Mucosa of descending colon (tissue), 3 donors: ENCODE results near the gene MYL7. TPM values are rescaled to one million over a fixed set of nuclear protein-coding genes. Genes with fewer than 3 reads are reported as not detected.
A peak's percentile ranks its signal among the peaks of the same experiment; 100 is the strongest.

Experiments
- ATAC-seq: fragments of 200-7000 bp; cut with Tn5 transposase; one replicate; pipeline ENCODE4 v1.9.1; 2020; ENCODE audit warnings: mild to moderate bottlenecking, moderate library complexity
- DNase-seq, 3 donors: peaks; one replicate each; pipeline ENCODE4 v3.0.0-alpha.2; 2020
- H3K36me3 ChIP-seq: fragments of 200-600 bp; one replicate; pipeline ENCODE4 v1.8.0; 2021; ENCODE audit warnings: low read depth, mild to moderate bottlenecking
- H3K4me1 ChIP-seq: fragments of 200-600 bp; one replicate; pipeline ENCODE4 v1.8.0; 2021; ENCODE audit warnings: low read depth, mild to moderate bottlenecking
- H3K4me3 ChIP-seq: fragments of 200-600 bp; one replicate; pipeline ENCODE4 v1.8.0; 2021; ENCODE audit warnings: mild to moderate bottlenecking
- H3K9me3 ChIP-seq: fragments of 200-600 bp; one replicate; pipeline ENCODE4 v1.8.0; 2021; ENCODE audit warnings: mild to moderate bottlenecking
- CTCF ChIP-seq: fragments of 200-600 bp; IDR thresholded peaks from one replicate; pipeline ENCODE4 v1.8.0; 2022; ENCODE audit warnings: antibody characterized with exemption, mild to moderate bottlenecking
- intact Hi-C, 2 donors: fragments of 100-400 bp; cut with DNase I in 1 of 2; cut with micrococcal nuclease in 1 of 2; formaldehyde crosslinking; loops; one replicate each; pipeline versions ENCODE4 v1.11.0 to v1.11.1; 2022; cut with DNase I, micrococcal nuclease
- total RNA-seq, 3 donors: library from RNA; stranded (reverse); fragmentation: NEBNext Ultra II Directional in 2 of 3; extraction: Animal tissue kit (Norgen Biotek cat#: 25700) in 2 of 3; gene quantifications; one replicate each; pipeline versions ENCODE4 v1.2.1 to v1.2.4, GENCODE V29; 2021 to 2023
- donor health status: DM: no; HTN: no; CAD: no; lungs with moderate emphysema.
- donor health status: DM: no; HTN: no; CAD: no.
- donor health status: DM: no; HTN: yes; CAD: no.

The MYL7 gene
- total RNA-seq, 3 donors from 2014 or later, result 2.0 TPM; not detected in 2

GRCh38 chr7:44107116-44107960, 33.8 kb downstream of the MYL7 start:
- no peak for ATAC-seq
- Histone ChIP-seq H3K36me3 (no peaks in the 10 kb centered on the region), H3K4me3 (no peak overlapping the region), H3K4me1 (no peaks in the 10 kb centered on the region), H3K9me3 (no peaks in the 10 kb centered on the region)
- no peak for TF ChIP-seq CTCF
- intact Hi-C loops, result no loop called here
- peak in 1 of 3 donors; percentile 16 for DNase-seq

GRCh38 chr7:44106311-44107065, 34.6 kb downstream of the MYL7 start:
- ATAC-seq (no peak), DNase-seq (peak in 1 of 3 donors; percentile 14)
- no peak for TF ChIP-seq CTCF
- Histone ChIP-seq H3K4me1 (no peaks in the 10 kb centered on the region), H3K36me3 (no peaks in the 10 kb centered on the region), H3K4me3 (no peak overlapping the region), H3K9me3 (no peaks in the 10 kb centered on the region)
- intact Hi-C loops, result no loop called here

GRCh38 chr7:44105832-44106231, 35.3 kb downstream of the MYL7 start:
- no peak for DNase-seq
- intact Hi-C loops, result no loop called here
- no peaks in the 10 kb centered on the region for H3K4me1 ChIP-seq

GRCh38 chr7:44104860-44105771, 36.0 kb downstream of the MYL7 start:
- TF ChIP-seq CTCF, result no peak
- no peaks in the 10 kb centered on the region for H3K36me3 ChIP-seq
- peak; percentile 12 for ATAC-seq
- peak in 2 of 3 donors; percentile 26 to 48 for DNase-seq
- H3K4me3 ChIP-seq, result peak overlapping the region; percentile 11
- no peaks in the 10 kb centered on the region for H3K9me3 ChIP-seq
- H3K4me1 ChIP-seq, result no peaks in the 10 kb centered on the region
- intact Hi-C loops, result no loop called here

More at GRCh38 chr7:44105832-44106231, 35.3 kb downstream of the MYL7 start:
- no peak overlapping the region for H3K4me3 ChIP-seq
- TF ChIP-seq CTCF, result no peak
- no peaks in the 10 kb centered on the region for H3K9me3 ChIP-seq
- no peaks in the 10 kb centered on the region for H3K36me3 ChIP-seq
- ATAC-seq, result no peak
